G401.6 (cell line): Measurements from ENCODE around the gene INSIG2.

Source experiments
- FAIRE-seq: peaks from 2 replicates; lab custom pipeline; 2012; peaks lifted over from hg19 to GRCh38; lab: Jason Lieb, UNC

Gene INSIG2

GRCh38 chr2:118088051-118089024, at the start of gene INSIG2:
Gene INSIG2 (plus strand): TSS chr2:118088471. CDS start chr2:118096557, 8,086 bp downstream.
- peak; percentile 97 for FAIRE-seq

GRCh38 chr2:118040891-118041290, 47.4 kb upstream of the INSIG2 start:
- FAIRE-seq = no peak

GRCh38 chr2:118044103-118044716, 44.1 kb upstream of the INSIG2 start:
- no peak for FAIRE-seq

GRCh38 chr2:118044854-118045253, 43.4 kb upstream of the INSIG2 start:
- no peak for FAIRE-seq

GRCh38 chr2:118045286-118045685, 43.0 kb upstream of the INSIG2 start:
- no peak for FAIRE-seq

- FAIRE-seq = peak; percentile 93
These were observed 41.5 kb upstream of the INSIG2 start for GRCh38 chr2:118046634-118047210.

- no peak for FAIRE-seq
These were observed 40.9 kb upstream of the INSIG2 start for GRCh38 chr2:118047380-118047826.

- FAIRE-seq = no peak
These were observed 39.9 kb upstream of the INSIG2 start for GRCh38 chr2:118048401-118048800.

GRCh38 chr2:118049140-118049815, 39.0 kb upstream of the INSIG2 start:
- no peak for FAIRE-seq

- no peak for FAIRE-seq
These were observed 38.5 kb upstream of the INSIG2 start for GRCh38 chr2:118049816-118050140.

GRCh38 chr2:118050386-118050785, 37.9 kb upstream of the INSIG2 start:
- no peak for FAIRE-seq

- no peak for FAIRE-seq
These were observed 37.3 kb upstream of the INSIG2 start for GRCh38 chr2:118050974-118051373.

GRCh38 chr2:118051826-118052358, 36.4 kb upstream of the INSIG2 start:
- FAIRE-seq = no peak

- FAIRE-seq = no peak
These were observed 35.8 kb upstream of the INSIG2 start for GRCh38 chr2:118052474-118052873.

- FAIRE-seq = no peak
These were observed 34.6 kb upstream of the INSIG2 start for GRCh38 chr2:118053681-118054080.

GRCh38 chr2:118054213-118055008, 33.9 kb upstream of the INSIG2 start:
- no peak for FAIRE-seq

- FAIRE-seq = no peak
These were observed 32.6 kb upstream of the INSIG2 start for GRCh38 chr2:118055512-118056164.

GRCh38 chr2:118056165-118056534, 32.1 kb upstream of the INSIG2 start:
- FAIRE-seq = no peak

GRCh38 chr2:118056801-118057200, 31.5 kb upstream of the INSIG2 start:
- FAIRE-seq = no peak

GRCh38 chr2:118058951-118059350, 29.3 kb upstream of the INSIG2 start:
- no peak for FAIRE-seq

- no peak for FAIRE-seq
These were observed 28.3 kb upstream of the INSIG2 start for GRCh38 chr2:118059919-118060478.
